ENCODE measurements around the gene FGGY.

FGGY gene

GRCh38 chr1:59354709-59355337 lies 57.9 kb downstream of the FGGY start:
- peak; percentile 30 to 63 (median 62) for DNase-seq

- DNase-seq, result peak in 1 of 3 donors; percentile 42
These were observed 58.5 kb downstream of the FGGY start for GRCh38 chr1:59355361-59355760.

- DNase-seq, result no peak
These were observed 59.7 kb downstream of the FGGY start for GRCh38 chr1:59356627-59357026.

GRCh38 chr1:59357645-59358320 lies 60.9 kb downstream of the FGGY start:
- no peak for DNase-seq

- no peak for DNase-seq
These were observed 62.4 kb downstream of the FGGY start for GRCh38 chr1:59359325-59359724.

- no peak for DNase-seq
These were observed 63.3 kb downstream of the FGGY start for GRCh38 chr1:59360170-59360569.

- DNase-seq, result no peak
These were observed 63.8 kb downstream of the FGGY start for GRCh38 chr1:59360729-59361128.

- no peak for DNase-seq
These were observed 64.9 kb downstream of the FGGY start for GRCh38 chr1:59361766-59362165.

- DNase-seq, result no peak
These were observed 67.1 kb downstream of the FGGY start for GRCh38 chr1:59364037-59364436.

- DNase-seq, result no peak
These were observed 69.5 kb downstream of the FGGY start for GRCh38 chr1:59366346-59366745.

- DNase-seq, result peak; percentile 40 to 47 (median 46)
These were observed 70.6 kb downstream of the FGGY start for GRCh38 chr1:59367301-59368007.

- no peak for DNase-seq
These were observed 71.2 kb downstream of the FGGY start for GRCh38 chr1:59368008-59368670.

GRCh38 chr1:59375321-59376220 lies 78.7 kb downstream of the FGGY start:
- no peak for DNase-seq

GRCh38 chr1:59377350-59377904 lies 80.5 kb downstream of the FGGY start:
- peak in 2 of 3 donors; percentile 10 to 26 for DNase-seq

- DNase-seq, result no peak
These were observed 81.9 kb downstream of the FGGY start for GRCh38 chr1:59378621-59379370.

- DNase-seq, result no peak
These were observed 82.5 kb downstream of the FGGY start for GRCh38 chr1:59379371-59379728.

- DNase-seq, result no peak
These were observed 87.1 kb downstream of the FGGY start for GRCh38 chr1:59383963-59384362.

GRCh38 chr1:59384443-59384842 lies 87.5 kb downstream of the FGGY start:
- DNase-seq, result no peak

GRCh38 chr1:59388191-59388590 lies 91.3 kb downstream of the FGGY start:
- DNase-seq, result no peak

GRCh38 chr1:59389847-59390246 lies 93.0 kb downstream of the FGGY start:
- DNase-seq, result no peak

- no peak for DNase-seq
These were observed 93.4 kb downstream of the FGGY start for GRCh38 chr1:59390307-59390706.

All from suppressor macrophage treated with lipopolysaccharide for 1 hour (primary cell).